Lower lobe of right lung (tissue), 2 donors: ENCODE data around the gene ZNHIT6. TPM values are rescaled to one million over a fixed set of nuclear protein-coding genes. Genes with fewer than 3 reads are reported as not detected.
"Not testable (repeated sequence)": the region's sequence is repeated elsewhere in the genome, so short reads cannot be mapped to it uniquely, and the experiment has no call there.

ENCODE experiments used
- ATAC-seq, 2 donors: fragments of 200-7000 bp; cut with Tn5 transposase; one replicate each; pipeline ENCODE4 v1.9.1; 2020 to 2022; ENCODE audit warnings: mild to moderate bottlenecking in 2 of 2, moderate library complexity in 2 of 2
- DNase-seq: peaks from one replicate; pipeline ENCODE4 v3.0.0-alpha.2; 2020
- H3K27ac ChIP-seq: fragments of 200-600 bp; one replicate; pipeline ENCODE4 v1.8.0; 2022
- H3K27me3 ChIP-seq: fragments of 200-600 bp; one replicate; pipeline ENCODE4 v1.8.0; 2022; ENCODE audit warnings: low read depth
- H3K36me3 ChIP-seq: fragments of 200-600 bp; one replicate; pipeline ENCODE4 v1.8.0; 2022; ENCODE audit warnings: mild to moderate bottlenecking
- H3K4me1 ChIP-seq: fragments of 200-600 bp; one replicate; pipeline ENCODE4 v1.8.0; 2022
- H3K4me3 ChIP-seq: fragments of 200-600 bp; one replicate; pipeline ENCODE4 v1.8.0; 2022; ENCODE audit warnings: mild to moderate bottlenecking
- H3K9me3 ChIP-seq: fragments of 200-600 bp; one replicate; pipeline ENCODE4 v1.8.0; 2022
- CTCF ChIP-seq: fragments of 200-600 bp; IDR thresholded peaks from one replicate; pipeline ENCODE4 v1.8.0; 2022; ENCODE audit warnings: antibody characterized with exemption, mild to moderate bottlenecking
- intact Hi-C: fragments of 100-400 bp; cut with DNase I; formaldehyde crosslinking; loops from one replicate; pipeline ENCODE4 v1.11.0; 2022
- total RNA-seq: library from RNA; stranded (reverse); fragmentation: NEBNext Ultra II Directional; extraction: Animal tissue kit (Norgen Biotek cat#: 25700); gene quantifications from one replicate; pipeline ENCODE4 v1.2.1, GENCODE V29; 2021
- donor health status: DM: no; HTN: yes; CAD: no; lungs with severe emphysema.

ZNHIT6 gene
- total RNA-seq, 1 donor from 2014 or later, result 11.3 TPM

GRCh38 chr1:85649591-85649990, 58.6 kb downstream of the ZNHIT6 start:
- no peak for ATAC-seq
- H3K9me3 ChIP-seq, result peaks cover 18% of the 10 kb centered on the region
- H3K27ac ChIP-seq, result no peak overlapping the region
- TF ChIP-seq CTCF, result no peak
- intact Hi-C loops, result no loop called here
- DNase-seq, result no peak
- H3K27me3 ChIP-seq, result no peaks in the 10 kb centered on the region
- H3K4me1 ChIP-seq, result no peaks in the 10 kb centered on the region
- H3K4me3 ChIP-seq, result no peak overlapping the region
- H3K36me3 ChIP-seq, result peaks cover 16% of the 10 kb centered on the region

GRCh38 chr1:85641598-85642556, 66.4 kb downstream of the ZNHIT6 start:
- ATAC-seq, H3K4me3 ChIP-seq, H3K27ac ChIP-seq, intact Hi-C loops, H3K4me1 ChIP-seq, H3K27me3 ChIP-seq, H3K36me3 ChIP-seq: not testable (repeated sequence)
- H3K9me3 ChIP-seq, result peaks cover 20% of the 10 kb centered on the region
- DNase-seq, result peak; percentile 43

GRCh38 chr1:85639920-85640319, 68.3 kb downstream of the ZNHIT6 start:
- H3K4me3 ChIP-seq, H3K36me3 ChIP-seq, H3K4me1 ChIP-seq, H3K27me3 ChIP-seq, intact Hi-C loops, DNase-seq, ATAC-seq, H3K27ac ChIP-seq: not testable (repeated sequence)
- peaks cover 20% of the 10 kb centered on the region for H3K9me3 ChIP-seq

GRCh38 chr1:85638412-85638811, 69.8 kb downstream of the ZNHIT6 start:
- H3K4me3 ChIP-seq, result no peak overlapping the region
- no peak for TF ChIP-seq CTCF
- no peaks in the 10 kb centered on the region for H3K27me3 ChIP-seq
- H3K27ac ChIP-seq, result no peak overlapping the region
- no peaks in the 10 kb centered on the region for H3K4me1 ChIP-seq
- DNase-seq, result no peak
- H3K36me3 ChIP-seq, result no peaks in the 10 kb centered on the region
- intact Hi-C loops, result no loop called here
- H3K9me3 ChIP-seq, result peaks cover 20% of the 10 kb centered on the region
- ATAC-seq, result no peak

GRCh38 chr1:85630493-85630892, 77.7 kb downstream of the ZNHIT6 start:
- no peak for DNase-seq
- intact Hi-C loops, result no loop called here
- peaks cover 14% of the 10 kb centered on the region for H3K4me1 ChIP-seq
- TF ChIP-seq CTCF, result no peak
- ATAC-seq, result no peak
- no peaks in the 10 kb centered on the region for H3K36me3 ChIP-seq
- no peak overlapping the region for H3K4me3 ChIP-seq
- no peaks in the 10 kb centered on the region for H3K27me3 ChIP-seq
- no peaks in the 10 kb centered on the region for H3K9me3 ChIP-seq
- H3K27ac ChIP-seq, result no peak overlapping the region

GRCh38 chr1:85629532-85629920, 78.7 kb downstream of the ZNHIT6 start:
- peak overlapping the region; percentile 72 for H3K27ac ChIP-seq
- DNase-seq, result no peak

More at GRCh38 chr1:85629532-85629920, 78.7 kb downstream of the ZNHIT6 start:
- ATAC-seq, result peak in 1 of 2 donors; percentile 18
- no peak overlapping the region for H3K4me3 ChIP-seq
- TF ChIP-seq CTCF, result no peak
- H3K9me3 ChIP-seq, result no peaks in the 10 kb centered on the region
- intact Hi-C loops, result no loop called here
- H3K4me1 ChIP-seq, result peaks cover 14% of the 10 kb centered on the region
- no peaks in the 10 kb centered on the region for H3K27me3 ChIP-seq
- no peaks in the 10 kb centered on the region for H3K36me3 ChIP-seq
